Vagina (tissue), 2 donors: ENCODE data around the gene FRMD7.

Source experiments
- POLR2AphosphoS5 ChIP-seq, 2 donors: sonication (generic); formaldehyde crosslinking; IDR thresholded peaks; one replicate each; pipeline ENCODE4 v1.9.0; 2017; ENCODE audit warnings: antibody characterized with exemption in 2 of 2, mild to moderate bottlenecking in 2 of 2, low read depth in 1 of 2; ENCODE audit not compliant: insufficient read depth in 1 of 2
- TF ChIP-seq, protein P1 (sequence below), 3 experiments: fragments of 450-650 bp in 2 of 3; fragments of 200-600 bp in 1 of 3; sonication (generic) in 1 of 3; IDR thresholded peaks; one replicate each; pipeline ENCODE4 v1.5.1; 2017 to 2019; ENCODE audit warnings: antibody characterized with exemption in 3 of 3, mild to moderate bottlenecking in 2 of 3, moderate library complexity in 2 of 3

DNA sequence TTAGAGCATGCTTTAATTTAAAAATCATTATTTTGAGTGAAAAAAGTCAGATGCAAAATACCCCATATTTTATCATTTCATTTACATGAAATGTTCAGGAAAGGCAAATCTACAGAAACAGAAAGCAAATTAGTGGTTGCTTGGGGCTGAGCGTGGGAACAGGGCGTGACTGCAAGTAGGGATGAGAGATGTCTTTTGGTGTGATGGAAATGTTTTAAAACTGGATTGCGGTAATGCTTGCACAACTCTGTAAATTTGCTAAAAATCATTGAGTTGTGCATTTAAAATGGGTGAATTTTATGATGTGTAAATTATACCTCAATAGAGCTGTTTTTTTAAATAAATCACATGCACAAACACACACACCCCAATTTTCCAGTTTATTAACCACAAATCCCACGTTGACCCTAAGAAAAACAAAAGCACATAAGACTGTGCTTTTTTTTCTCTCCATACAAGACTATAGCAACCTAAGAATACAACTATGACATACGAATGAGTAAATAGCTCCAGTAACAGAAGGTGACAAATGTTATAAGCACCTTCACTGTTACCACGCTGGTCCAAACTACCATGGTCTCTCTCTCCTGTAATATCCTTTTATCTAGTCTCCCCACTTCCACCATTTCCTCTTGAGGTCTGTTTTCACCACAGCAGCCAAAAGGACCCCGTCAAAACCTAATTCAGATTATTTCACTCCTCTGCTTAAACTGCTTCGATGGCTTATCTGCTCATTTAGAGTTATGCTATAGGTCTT is 37.2 kb downstream of the FRMD7 start:
- TF ChIP-seq, protein P1, sequence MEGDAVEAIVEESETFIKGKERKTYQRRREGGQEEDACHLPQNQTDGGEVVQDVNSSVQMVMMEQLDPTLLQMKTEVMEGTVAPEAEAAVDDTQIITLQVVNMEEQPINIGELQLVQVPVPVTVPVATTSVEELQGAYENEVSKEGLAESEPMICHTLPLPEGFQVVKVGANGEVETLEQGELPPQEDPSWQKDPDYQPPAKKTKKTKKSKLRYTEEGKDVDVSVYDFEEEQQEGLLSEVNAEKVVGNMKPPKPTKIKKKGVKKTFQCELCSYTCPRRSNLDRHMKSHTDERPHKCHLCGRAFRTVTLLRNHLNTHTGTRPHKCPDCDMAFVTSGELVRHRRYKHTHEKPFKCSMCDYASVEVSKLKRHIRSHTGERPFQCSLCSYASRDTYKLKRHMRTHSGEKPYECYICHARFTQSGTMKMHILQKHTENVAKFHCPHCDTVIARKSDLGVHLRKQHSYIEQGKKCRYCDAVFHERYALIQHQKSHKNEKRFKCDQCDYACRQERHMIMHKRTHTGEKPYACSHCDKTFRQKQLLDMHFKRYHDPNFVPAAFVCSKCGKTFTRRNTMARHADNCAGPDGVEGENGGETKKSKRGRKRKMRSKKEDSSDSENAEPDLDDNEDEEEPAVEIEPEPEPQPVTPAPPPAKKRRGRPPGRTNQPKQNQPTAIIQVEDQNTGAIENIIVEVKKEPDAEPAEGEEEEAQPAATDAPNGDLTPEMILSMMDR (IDR thresholded peaks at IDR 0.05), result no peak
- no peak for TF ChIP-seq POLR2AphosphoS5 (IDR thresholded peaks at IDR 0.05; ENCODE audit: insufficient read depth in 1 of 2, low read depth in 1 of 2)
